Dedifferentiated amniotic fluid mesenchymal stem cell (primary cell): ENCODE results near the gene ANO2.
"Not testable (repeated sequence)": the region's sequence is repeated elsewhere in the genome, so short reads cannot be mapped to it uniquely, and the experiment has no call there.

Source experiments
- DNase-seq: peaks from one replicate; pipeline ENCODE4 v3.0.0-alpha.2; 2016; ENCODE audit errors: extremely low spot score

Gene ANO2

DNA sequence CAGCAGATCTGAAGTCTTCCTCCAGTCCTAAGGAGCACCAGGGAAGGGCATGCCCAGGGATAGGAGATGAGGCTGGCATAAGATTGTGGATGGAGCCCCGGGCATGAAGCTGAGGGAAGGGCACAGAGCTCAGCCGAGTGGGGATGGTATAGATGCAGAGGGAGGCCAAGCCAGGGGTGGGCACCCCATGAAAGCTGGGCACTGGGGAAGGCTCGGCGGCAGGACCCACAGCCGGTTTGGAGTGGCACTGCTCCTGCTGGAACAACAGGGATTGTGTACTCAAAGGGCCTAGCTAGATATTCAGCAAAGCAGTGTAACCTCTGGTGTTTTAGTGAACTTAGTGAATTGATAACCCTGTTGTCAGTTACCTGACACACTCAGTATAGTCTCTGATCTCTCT, 396.0 kb downstream of the ANO2 start:
- DNase-seq: no peak

DNA sequence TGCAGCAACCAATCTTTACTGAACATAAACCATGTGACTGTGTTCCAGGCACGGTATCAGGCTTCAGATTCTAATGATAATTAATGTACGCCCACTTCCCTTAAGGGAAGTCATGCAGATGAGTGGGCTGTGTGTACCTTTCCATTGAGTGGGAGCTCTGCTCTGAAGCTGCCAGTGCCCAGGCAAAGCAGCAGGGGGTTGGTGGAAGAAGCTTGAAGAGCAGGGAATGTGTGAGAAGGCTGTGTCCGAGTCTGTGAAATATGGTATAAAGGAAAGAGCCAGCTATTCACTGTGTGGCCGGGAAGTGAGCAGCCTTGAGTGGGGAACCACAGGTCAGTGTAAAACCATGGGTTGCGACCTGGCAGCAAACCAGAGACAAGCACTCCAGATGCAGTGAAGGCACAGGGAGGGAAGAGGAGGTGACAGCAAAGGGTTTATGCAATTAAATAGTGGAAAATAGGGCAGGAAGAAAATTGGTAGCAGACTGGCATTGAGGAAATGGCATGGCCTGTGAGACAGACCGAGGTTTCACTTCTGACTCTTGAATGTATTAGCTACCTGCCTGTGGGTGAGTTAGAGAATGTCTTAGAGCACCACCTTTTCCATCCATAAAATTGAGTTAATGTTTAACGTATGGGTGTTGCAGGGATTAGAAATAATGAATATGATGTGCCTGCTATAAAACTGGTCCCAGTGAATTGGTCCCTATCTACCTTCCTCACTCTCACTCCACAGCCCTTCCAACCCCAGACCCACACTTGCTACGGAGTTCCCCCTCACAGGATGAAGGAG, 396.7 kb downstream of the ANO2 start:
- no peak for DNase-seq

DNA sequence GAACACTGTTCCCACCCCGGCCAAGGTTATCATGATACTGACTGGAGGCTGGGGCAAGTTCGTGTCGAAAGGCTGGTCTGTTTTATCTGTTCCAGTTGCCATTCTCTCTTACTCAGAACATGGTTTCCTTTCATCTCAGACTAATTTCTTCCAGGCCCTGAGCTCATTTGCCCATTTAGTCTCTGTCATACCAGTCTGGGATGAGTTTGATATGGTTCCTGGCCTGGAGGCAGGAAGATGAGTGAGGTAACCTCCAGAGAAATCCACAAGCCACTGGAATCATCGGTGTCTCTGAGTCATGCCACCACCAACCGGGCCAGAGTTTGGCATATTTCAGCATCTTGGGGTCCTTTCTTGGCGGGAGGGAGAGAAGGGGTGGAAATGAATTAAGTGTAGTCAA, 398.4 kb downstream of the ANO2 start:
- no peak for DNase-seq

DNA sequence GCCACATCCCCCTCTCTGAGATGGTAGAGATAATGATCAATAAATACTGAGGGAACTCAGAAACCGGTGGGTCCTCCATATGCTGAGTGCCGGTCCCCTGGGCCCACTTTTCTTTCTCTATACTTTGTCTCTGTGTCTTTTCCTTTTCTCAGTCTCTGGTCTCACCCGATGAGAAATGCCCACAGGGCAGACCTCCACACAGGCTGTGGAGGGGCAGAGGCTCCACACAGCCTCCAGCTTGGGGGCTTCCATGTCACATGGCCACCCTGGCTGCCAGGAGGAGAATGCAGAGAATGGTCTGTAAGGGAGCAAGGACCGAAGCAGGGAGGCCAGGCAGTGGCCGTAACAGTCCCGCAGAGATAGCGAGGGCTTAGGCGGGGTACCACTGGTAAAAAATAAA, 407.3 kb downstream of the ANO2 start:
- no peak for DNase-seq

DNA sequence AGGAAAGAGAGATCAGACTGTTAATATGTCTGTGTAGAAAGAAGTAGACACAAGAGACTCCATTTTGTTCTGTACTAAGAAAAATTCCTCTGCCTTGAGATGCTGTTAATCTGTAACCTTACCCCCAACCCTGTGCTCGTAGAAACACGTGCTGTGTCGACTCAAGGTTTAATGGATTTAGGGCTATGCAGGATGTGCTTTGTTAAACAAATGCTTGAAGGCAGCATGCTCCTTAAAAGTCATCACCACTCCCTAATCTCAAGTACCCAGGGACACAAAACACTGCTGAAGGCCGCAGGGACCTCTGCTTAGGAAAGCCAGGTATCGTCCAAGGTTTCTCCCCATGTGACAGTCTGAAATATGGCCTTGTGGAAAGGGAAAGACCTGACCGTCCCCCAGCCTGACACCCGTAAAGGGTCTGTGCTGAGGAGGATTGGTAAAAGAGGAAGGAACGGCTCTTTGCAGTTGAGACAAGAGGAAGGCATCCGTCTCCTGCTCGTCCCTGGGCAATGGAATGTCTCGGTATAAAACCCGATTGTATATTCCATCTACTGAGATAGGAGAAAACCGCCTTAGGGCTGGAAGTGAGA, 407.9 kb downstream of the ANO2 start:
- not testable (repeated sequence) for DNase-seq

DNA sequence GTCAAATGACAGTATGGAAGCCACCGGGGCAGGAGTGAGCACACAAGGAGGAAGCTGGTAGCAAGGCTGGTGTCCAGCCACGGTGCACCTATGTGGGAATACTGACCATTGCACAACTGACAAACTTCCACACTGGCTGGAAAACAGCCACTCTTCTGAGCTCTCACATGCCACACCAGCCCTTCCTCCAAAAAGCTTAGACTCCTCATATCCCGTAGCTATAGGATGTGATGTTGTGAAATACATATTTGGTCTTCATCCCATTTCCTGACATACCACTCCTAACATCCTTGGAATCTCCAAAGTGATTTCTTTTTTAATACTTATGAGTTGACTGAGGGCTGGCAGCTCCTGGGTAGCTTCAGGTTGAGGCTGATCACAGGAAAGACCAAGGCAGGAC, 409.5 kb downstream of the ANO2 start:
- no peak for DNase-seq

DNA sequence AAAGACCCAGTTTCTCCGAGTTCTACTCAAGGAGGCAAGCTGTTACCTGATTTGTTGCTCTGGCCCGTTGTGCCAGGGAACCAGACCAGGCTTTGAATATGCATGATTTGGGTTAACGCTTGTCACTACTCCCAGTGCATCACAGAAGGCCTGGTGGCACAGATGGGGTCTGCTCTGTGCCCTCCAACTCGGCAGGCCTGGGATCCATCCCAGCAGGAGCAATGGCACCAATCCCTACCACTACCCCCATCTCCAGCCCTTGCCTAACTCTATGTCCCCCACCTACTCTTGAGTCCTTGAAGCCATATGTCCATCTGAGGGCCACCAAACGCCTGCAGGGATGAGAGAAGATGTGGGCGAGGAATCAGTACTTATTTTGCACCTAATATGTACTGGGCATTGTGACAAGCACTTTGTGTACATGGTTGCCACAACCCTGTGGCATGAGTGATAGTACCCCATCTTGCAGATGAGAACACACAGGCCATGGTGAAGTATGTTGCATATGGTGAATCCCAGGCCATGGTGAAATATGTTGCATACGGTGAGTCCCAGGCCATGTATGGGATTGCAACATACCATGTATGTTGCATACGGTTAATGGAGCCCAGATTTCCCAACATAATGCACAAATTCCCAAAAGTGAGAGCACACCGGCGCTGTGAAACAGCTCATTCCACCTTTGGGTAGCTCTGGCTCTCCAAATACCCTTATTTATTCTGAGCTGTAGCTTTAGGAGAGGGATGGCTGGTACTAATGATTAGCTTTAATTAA, 410.4 kb downstream of the ANO2 start:
- DNase-seq: no peak

DNA sequence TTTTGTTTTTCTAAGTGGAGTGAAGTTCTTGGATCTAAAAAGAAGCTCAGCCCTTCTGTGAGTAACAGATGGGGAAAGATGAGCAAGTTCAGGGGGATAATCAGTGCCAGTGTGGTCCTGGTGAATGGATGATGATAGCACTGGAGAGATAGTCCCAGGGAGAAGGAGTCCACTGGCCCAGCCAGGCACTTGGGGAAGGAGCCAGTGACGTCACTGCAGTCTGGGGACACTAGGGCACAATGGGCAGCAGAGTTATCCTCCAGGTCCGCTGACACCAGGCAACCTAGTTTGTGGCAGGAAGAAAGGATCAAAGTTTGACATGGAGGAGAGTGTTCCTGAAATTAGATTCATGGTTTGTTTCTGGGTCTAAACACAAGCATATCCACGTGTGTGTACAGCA, 411.7 kb downstream of the ANO2 start:
- no peak for DNase-seq

DNA sequence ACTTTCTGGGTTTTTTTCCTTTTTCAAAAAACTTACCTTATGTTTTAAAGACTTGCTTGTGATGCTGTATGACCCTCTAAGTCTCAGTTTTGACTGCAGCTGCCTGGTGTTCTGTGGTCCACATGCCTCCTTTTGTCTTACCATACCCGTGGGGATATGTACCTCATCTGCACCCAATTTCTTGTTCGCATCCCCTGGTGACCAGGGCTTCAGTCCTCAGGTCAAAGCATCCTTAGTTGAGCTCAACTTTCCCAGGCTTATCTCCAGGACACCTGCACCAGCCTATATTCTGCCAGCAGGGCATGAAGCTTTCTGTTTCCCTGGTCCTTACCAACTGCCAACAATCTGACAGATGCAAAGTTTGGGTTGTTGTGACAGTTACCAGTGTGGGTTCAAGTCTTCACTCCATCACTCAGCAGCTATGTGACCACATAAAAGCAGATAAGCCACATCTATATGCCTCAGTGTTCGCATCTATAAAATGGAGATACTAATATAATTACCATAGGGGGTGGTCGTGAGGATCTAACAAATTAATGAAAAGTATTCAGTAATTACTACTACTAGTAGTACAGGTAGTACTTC, 419.2 kb downstream of the ANO2 start:
- DNase-seq: no peak

DNA sequence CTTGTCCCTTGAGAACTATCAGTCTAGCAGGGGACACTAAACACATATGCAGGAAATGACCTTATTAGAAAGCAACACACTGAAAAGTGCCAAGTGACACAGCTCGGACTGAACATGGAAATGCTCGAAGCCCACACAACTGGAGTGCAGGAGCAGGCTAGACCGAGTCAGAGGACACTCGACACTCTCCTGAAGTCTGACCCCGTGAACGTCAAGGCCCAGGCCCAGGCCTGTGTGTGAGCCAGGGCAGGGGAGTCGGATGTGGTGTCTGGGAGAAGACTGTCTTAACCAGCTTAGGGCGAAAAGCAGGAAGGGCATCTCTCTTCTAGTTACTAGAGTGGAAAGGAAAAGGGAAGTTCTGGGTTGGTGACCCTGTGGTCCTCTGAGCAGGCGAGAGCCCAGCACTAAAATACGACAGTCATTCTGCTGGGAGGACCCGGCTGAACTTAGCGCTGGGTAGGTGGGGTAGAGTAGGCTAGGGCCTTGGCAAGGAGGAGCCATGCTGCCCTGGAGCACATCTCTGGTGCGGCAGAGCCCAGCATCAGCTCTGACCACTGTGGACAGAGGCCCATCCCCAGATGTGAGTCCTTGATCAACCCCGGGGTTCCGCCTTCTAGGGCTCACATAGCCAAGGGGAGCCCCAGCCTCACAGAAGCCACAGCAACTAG, 420.2 kb downstream of the ANO2 start:
- no peak for DNase-seq

DNA sequence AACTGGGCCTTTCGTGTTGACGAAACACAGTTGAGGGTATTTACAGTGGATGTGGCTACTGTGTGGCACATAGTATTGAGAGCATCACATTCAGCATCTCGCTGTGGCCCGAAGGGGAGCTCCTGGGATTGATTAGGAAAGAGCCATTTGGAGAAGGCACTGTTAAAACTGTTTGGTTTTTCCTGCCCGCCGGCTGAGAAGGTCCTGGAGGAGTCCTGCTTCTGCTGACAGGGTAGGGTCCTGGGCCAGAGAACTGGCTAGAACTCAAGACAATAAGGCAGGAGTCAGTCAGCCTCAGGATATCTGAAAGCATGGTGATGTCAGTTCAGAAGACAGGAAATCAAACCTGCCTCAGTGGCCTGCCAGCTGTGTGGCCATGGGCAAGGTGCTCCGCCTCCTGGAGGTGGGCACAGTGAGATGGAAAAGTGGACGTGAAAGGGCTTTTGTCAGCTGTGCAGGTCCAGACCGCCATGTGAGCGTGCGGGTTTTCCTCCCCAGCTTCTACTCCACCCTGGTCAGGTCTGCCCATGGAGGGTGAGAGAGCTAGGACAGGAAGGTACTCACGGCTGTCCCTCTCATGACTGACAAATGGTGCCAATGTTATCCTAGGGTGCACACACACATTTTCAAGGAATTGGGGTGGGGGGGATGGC, 420.8 kb downstream of the ANO2 start:
- DNase-seq: no peak

DNA sequence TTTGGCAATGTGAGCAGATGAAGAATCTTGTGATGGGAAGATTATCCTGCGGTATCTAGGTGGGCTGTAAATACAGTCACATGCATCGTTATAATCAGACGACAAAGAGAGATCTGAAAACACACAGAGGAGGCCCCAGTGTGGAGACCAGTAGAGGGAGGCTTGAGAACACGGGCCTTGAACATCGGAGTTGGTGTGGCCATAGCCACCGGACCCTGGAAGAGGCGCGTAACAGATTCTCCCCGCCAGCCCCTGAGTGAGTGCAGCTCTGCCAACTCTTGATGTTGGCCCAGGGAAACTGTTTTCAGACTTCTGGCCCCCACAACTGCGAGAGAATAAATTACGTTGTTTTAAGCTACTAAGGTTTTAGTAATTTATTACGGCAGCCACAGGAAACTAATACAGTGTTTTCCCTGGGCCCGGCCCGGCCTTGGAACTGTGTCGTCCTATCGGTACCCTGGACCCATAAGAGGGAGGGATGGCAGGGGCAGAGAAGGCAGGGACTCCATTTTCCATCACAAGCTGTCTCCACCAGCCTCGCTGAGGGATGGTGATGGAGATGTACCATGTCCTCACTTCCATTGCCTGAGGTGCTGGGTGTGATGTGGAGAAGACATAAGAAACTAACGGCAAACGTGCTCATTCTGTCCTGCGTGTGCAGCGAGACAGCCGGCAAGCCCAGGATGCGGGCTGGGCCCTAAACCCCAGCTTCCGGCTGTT, 421.5 kb downstream of the ANO2 start:
- DNase-seq: no peak

DNA sequence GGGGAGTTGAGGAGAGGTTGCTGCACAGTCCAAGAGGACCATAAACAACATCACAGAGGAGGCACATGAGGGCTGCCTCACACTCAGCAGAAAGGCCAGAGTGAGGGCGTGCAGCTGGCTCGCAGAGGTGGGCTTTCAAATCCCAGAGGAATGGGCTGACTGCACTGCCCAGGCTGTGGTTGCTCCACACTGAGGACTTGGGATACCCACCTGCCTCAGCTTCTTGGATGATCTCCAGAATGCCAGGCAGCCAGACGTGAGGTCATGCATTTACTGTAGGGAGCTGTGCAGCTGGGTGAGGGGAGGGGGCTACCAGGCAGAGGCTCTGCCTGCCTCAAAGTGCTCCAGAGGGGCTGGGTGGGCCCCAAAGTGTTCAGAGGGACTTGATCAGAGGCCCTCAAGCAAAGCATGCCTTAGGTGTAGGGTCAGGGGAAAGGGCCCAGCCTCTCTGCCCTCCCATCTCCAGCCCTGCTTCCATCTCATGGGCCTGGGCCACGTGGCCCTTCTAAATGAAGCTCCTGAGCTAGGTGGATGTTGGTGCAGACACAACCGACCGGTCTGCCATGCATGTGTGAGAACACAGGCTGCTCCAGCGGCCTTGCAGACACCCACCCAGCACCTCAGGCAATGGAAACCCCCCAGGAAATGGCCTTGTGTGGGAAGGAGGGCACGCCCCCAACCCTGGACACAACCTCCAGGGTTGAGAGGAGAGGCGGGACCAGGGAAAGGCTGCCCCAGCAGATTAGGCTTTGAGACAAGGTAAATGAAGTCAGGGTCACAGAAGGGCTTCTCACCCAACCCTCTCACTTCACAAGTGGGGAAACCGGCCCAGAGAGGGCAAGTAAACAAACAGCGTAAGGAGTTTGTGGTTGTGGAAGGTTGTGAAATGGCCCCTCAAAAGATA, 422.4 kb downstream of the ANO2 start:
- DNase-seq: no peak

DNA sequence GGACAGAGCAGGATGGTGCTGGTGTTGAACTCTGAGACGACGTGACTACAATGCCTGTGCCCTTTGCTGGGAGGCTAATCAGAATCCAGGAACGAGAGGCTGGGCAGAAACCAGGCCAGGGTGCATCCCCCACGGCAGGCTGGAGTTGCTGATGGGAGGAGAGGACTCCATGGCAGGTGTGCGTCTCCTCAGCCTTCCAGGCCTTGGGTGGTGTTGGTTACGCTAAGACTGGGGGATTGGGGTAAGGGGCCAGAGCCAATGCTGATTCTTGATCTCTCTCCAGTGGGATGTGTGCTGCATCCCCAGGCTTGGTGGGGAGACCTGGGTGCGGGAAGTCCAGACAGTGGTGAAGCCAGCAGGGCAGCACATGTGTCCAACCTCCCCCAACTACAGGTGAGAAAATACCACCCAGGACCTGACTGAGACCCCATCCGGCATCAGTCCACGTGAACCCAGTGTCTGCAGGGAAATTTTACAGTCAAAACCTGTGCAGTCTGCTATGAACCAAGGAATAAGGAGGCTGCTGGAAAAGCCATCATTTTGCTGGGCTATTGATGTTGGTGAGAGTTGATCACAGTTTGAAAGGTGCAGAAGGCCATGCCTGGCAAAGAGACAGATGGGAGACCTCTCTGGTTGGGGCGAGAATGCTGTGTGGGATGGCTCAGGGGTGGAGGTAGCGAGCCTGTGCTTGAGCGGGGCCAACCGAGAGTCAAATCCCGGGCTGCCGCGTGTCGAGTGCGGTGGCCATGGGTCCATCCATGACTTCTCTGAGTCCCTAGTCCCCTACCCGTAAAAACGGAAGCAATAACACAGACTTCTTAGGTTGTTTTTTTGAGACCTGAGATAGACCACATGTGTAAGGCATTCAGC, 423.4 kb downstream of the ANO2 start:
- DNase-seq: no peak

DNA sequence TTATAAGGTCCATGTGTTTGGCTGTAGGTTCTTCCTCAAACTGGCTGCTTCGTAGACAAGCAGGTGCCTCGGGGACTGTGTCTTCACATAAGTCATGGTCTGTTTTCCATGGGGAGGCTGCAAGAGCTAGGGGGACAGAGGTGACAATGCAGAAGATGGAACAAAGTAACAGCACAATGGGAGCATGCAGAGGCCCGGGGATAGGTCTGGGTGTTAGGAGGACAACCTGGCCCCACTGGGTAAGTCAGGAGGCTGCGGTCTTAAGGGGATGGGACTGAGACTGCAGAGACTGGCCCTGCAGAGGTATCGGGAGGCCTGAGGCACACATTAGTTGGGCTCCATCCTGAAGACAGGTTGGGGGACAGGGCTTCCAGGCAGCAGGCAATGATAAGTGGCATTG, 424.2 kb downstream of the ANO2 start:
- DNase-seq: no peak

DNA sequence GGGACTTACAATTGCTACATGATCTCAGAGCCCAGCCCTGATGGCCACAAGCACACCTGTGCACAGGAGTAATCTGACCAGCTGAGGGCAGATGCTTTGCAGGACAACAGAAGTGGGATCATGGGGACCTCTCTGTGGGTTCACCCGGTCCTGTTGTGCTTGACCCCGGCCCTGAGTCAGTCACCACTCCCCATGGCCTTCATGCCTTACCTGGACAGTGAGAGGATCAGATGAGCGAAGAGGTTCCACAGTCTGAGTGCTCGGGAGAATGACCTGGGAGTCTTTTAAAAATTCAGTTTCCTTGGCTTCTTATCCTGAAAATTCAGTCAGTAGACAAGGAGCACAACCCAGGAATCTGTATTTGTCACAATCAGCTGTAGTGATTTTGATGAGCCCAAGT, 425.0 kb downstream of the ANO2 start:
- DNase-seq: no peak

DNA sequence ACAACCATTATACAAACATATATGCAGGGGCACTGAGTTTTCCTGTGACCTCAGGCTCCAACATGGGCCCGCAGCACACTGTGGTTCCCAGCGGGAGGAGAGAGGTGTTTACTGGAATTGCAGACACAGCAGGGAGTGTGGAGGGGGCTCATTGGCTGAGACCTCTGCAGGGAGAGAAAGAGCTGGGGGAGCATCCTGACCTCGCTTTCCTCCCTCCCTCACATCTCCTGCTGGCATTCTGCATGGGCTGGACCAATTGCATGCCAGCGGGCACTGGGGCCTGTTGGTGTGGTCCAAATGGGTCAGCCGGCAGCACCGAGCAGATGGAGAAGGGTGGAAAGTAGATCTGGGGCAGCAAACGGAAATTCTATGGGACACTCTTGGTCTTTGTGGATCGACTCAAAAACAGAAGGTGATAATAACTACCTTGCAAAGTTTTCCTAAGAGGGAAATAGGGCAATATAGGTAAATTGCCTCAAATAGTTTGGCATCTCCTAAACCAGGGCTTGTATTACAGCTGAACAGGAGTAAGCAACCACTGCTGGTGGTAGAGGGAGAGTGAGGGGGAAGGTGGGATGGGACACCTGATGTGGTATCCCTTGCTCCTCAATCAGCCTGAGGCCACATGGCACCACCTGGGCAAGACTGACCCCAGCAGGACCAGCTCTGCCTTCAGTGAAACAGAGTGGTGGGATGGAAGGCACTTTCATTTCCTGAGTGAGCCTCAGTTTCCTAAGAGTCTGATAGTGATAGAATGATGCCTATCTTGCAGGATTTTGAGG, 426.3 kb downstream of the ANO2 start:
- DNase-seq: no peak
